NCI-H2227 (cell line): ENCODE measurements around the gene ONECUT1.
A peak's percentile ranks its signal among the peaks of the same experiment; 100 is the strongest.

ENCODE experiments used
- DNase-seq: peaks from one replicate; lab custom pipeline; 2025; ENCODE audit not compliant: unreplicated experiment; lab: John Stamatoyannopoulos, UW

Gene ONECUT1

DNA sequence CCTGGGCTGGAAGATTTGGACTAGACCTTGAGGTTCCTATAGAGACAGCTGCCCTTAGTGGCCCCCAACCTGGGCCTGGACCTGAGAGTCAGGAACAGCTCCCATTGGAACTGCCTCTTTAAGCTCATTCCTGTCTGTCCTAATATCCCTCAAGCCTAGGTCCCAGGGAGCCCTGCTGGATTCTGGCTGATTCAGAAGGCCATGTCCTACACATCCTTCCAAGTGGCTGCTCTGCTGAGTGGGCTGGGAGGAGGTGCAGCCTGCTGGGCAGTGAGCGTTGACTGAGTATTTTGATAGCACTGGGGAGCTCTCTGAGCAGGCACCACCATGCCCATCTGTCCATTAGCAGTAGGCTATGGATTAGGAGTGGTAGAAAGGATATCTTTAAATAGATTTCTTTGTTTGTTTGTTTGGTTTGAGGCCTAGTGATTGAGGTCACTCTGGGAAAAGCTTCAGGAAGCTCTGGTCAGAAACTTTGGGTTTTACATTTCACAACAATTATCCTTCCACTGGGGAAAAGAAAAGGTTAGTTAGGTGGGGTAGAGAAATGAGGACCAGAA is 56.4 kb downstream of the ONECUT1 start:
- DNase-seq: no peak

GRCh38 chr15:52733088-52733487 is 57.0 kb downstream of the ONECUT1 start:
- no peak for DNase-seq

GRCh38 chr15:52732551-52732950 is 57.6 kb downstream of the ONECUT1 start:
- DNase-seq: no peak

GRCh38 chr15:52731732-52732470 is 58.2 kb downstream of the ONECUT1 start:
- DNase-seq: no peak

DNA sequence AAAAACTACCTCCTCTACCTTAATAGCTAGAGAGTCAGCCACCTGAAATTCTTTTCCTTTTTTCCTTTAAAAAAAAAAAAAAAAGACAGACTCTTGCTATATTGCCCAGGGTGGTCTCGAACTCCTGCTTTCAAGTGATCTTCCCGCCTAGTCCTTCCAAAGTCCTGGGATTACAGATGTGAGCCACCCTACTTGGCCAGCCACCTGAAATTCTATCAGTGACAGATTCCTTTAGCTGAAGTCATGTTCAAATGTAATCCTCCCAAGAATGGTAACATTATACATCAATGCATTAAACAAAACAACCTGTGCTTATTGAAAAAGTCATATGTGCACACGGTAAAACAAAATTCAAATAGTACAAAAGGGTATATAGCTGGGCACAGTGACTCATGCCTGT is 59.1 kb downstream of the ONECUT1 start:
- DNase-seq: no peak

- no peak for DNase-seq
Measured at GRCh38 chr15:52730594-52730993, 59.5 kb downstream of the ONECUT1 start.

GRCh38 chr15:52730173-52730572 is 60.0 kb downstream of the ONECUT1 start:
- DNase-seq: no peak

DNA sequence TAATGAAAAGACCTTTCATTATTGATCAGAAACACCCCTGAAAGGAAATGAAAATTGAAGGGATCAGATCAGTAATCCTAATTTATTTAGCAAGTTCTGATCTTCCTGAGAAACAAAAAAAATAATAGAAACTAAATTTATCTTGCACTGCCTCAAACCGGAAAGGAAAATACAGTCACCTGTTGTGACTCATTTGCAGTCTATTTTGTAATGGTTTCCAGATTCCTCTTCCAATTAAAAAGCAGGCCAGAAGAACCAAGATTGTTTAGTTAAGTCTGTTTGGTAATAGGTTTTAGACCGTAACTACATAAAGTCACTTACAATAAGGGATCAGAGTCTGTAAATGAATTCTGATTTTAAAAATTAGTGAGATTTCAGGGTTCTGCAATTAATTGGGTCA is 61.2 kb downstream of the ONECUT1 start:
- no peak for DNase-seq

DNA sequence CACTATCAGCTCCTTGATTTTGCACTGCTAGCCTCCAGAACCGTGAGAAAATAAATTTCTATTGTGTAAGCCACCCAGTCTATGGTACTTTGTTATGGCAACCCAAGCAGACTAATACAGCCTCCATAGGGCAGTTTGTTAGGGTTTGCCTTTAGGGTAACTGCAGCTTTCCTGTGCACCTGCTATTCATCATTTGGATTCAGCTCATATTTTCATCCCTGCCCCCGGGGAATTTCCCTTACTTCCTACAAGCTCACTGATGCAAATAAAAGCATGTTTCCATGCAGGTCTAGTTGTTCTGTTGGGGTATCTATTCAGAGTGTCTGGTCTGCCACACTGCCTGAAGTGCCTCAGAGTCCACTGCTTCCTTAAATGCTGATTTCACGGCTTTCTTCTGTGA is 62.3 kb downstream of the ONECUT1 start:
- no peak for DNase-seq

- no peak for DNase-seq
Measured at GRCh38 chr15:52726195-52726594, 63.9 kb downstream of the ONECUT1 start.

- DNase-seq: no peak
Measured at GRCh38 chr15:52718551-52718950, 71.6 kb downstream of the ONECUT1 start.

DNA sequence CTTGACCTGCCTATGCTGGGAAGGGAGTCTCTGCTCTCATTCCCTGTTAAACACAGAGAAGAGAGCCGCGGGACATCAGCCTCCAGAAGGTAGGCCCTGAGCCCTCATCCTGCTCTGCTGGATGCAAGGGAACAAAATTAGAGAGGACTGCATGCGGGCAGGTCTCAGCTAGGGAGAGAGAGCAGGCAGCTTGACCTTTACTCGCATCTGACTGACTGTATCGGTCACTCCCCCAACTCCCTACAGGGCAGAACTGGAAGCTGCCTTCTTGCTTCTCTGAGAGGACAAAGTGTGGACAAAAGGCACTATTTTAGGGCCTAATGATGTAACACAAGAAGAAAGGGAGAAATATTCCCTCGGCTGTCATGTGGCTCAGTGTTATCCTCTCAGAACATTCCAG is 72.2 kb downstream of the ONECUT1 start:
- no peak for DNase-seq

DNA sequence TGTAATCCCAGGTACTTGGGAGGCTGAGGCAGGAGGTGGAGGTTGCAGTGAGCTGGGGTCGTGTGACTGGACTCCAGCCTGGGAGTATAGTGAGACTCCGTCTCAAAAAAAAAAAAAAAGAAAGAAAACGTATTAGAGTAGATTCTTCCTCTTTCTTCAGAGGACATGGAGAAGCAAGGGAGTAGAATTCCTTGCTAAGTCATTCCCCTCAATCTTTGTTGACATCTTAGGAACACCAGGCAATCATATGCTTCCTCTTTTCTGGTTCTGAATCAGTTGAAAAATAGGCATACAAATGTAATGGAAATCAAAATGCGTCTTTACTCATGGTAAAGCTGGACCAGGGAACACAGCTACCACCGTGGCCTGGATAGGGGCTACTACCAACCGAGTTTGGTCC is 72.7 kb downstream of the ONECUT1 start:
- no peak for DNase-seq

DNA sequence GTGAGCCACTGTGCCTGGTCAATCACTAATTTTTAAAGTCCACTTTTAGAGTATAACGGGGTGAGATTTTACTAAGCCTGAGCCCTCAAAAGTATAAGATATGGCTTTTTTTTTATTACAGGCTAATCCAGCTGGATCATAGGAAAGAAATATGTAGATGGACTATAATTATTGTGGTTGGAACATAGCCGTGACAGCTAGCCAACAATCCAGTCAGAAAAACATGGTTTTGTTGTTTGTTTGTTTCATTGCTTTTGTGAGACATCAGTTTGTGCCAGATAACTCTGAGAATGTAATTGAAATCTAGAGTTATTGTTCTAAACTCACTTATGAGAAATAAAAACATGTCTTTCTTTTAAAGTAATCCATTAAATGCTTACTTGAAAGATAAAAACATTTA is 73.6 kb downstream of the ONECUT1 start:
- DNase-seq: no peak

DNA sequence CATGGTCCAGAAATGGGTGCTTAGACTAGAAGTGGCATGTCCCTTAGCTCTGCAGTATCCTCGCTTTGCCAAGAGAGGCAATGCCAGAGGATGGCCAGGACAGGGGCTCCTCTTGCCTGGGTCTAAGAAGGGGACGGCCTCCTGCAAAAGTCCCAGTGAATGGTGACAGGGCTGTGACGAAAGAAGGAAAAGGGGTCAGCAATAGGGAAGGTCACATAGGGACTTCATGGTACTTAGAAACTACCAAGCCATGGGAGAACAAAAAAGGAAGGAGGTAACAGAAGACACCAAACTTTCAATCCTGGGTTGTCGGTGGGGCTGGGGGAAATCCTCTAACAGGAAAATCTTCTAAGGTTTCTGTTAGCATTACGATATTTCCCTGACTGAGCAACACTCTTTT is 74.7 kb downstream of the ONECUT1 start:
- DNase-seq: no peak

DNA sequence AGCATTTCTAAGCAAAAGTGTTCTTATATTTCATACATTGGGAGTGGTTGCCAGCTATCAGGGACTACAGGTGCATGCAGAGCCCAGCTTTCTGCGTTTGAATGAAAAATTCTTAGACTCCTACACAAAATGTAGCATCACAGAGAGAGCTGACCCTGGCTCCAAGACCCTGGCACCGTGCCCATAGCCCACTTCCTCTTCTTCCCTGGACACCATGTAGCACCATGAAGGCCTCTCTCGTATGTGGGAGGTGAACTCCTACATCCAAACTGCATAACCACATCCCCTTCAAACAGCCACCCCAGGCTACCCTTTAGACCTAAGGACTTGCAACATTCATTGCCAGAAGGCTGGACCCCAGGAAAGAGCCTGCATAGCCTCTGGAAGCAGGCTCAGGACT is 75.2 kb downstream of the ONECUT1 start:
- DNase-seq: no peak

GRCh38 chr15:52710708-52711389 is 79.3 kb downstream of the ONECUT1 start:
- peak; percentile 25 for DNase-seq

- DNase-seq: no peak
Measured at GRCh38 chr15:52710050-52710707, 80.0 kb downstream of the ONECUT1 start.

DNA sequence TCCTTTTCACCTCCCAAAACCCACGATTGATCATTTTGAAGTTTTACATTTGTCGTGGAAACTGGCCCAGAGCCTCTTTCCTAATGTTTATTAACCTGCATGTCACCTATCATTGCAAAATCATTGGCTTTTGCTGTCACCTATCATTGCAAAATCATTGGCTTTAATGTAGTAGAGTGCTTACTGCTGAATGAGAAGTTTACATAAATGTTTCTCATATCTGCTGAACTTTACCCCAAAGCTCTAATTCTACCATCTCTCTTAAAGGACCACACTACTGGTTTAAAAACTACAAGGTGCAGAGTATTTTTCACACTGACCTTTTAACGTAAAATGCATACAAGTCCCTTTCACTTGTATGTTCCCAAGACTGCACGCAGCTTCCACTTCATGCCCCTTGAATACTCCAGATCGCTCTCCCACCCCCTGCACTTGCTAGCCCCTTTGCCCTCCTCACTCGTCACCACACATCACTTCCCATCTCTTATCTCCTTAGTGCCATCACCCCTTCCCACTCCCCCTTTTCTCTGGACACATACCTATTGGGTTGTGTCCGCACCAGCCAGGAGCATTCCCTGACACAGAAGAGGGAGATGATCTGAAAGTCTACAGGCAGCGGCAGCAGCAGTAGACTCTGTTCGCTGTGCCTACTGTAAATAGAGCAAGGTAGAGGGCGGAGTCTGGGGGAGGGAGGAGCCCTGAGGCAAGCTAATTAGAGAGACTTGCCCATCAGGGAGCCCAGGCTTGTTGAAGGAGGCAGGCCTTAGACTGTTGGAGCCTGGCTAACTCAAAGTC is 80.8 kb downstream of the ONECUT1 start:
- DNase-seq: peak; percentile 53
